DMS 273 treated with DMSO at 0.1 percent for 48 hours (cell line): ENCODE measurements around the gene ELOVL2.

Source experiments
- DNase-seq: peaks from one replicate; lab custom pipeline; 2025; lab: John Stamatoyannopoulos, UW

Gene ELOVL2

DNA sequence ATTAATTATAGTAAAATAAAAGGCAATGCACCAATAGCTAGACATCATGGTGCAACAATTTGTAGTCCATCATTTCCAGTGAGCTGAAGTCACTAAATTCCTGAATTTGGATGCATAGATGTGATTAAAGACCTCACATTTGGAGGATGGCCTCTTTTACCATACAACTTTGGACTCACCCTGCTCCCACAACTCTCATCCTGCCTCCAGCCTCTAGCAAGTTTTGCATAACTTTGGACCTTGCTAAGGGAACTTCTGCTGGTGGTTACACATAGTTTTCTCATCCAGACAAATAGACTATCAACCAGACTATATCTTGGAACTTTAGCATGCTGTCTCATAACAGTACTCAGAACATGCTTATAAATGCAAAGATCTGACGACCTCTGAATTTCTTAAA lies 12.8 kb upstream of the ELOVL2 start:
- no peak for DNase-seq

DNA sequence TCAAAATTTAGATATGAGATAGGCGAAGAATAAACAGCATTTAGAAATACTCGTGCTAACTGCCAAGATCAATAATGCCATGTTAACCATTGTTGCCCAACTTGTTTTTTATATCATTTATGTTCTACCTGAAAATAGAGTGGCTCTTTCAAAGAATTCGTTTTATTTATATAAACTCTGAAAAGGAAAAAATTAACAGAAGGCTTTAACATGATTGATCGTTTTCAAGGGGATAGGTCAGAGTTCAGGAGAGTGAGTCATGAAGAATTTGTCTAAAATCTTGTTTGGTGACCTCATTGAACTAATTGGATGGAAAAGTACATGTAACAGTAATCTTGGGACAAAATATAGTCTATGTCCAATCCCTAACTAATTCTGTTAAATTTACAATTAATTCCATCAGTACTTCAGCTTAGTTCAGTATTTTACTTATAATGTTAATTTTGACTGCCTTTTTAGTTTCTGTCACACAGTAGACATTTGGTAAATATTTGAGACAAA lies 11.1 kb upstream of the ELOVL2 start:
- DNase-seq: no peak

DNA sequence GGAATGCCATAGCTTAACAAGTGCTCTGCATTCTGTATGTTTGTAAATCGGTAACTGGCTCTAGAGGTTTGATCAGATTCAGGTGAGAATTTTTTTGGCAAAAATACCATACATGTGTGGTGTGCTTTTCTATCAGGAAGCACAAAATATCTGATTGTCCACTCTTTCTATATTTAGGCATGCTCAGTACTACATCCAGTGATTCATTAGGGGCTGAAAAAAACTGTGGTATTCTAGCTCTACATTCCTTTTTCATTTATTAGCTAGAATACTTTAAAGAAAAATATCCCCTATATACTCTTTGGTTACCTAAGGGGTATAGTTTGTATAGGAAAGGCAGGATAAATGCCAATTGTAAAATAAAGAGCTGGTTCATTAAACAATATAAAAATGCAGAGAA lies 10.6 kb upstream of the ELOVL2 start:
- DNase-seq: no peak

DNA sequence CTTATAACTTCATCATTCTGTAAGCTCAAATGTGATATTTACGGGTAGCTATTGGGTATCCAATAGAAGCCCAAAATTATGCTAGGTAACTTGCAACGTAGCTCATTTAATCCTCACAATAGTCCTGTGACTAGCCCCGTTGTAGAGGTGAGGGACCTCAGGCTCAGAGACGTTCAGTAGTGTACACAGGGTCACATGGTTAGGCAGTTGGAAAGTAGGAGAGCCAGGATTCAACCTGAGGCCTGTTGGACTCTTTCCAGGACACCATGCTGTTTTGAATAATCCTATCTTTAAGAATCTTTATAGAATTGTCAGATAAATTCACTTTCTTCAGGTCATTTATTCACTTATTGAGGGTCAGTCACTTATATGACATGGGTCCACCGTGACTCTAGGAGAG lies 9.2 kb upstream of the ELOVL2 start:
- no peak for DNase-seq

DNA sequence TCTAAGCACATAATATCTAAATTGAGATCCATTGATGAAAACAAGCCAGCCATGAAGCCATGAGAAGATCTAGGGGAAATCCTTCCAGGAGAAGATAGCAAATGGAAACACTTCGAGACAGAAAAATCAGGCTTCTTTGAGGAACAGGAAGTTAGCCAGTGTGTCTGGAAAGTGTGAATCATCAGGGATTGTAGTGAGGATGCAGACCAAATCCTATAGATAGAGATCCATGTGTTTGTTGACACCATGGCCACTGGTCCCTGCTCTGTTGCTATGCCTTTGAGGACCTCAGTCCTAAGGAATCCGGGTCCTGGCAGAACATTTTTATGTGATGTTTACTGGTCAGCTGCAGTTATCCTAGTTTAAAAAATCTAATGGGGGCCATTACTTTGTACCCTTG lies 6.6 kb upstream of the ELOVL2 start:
- DNase-seq: no peak

DNA sequence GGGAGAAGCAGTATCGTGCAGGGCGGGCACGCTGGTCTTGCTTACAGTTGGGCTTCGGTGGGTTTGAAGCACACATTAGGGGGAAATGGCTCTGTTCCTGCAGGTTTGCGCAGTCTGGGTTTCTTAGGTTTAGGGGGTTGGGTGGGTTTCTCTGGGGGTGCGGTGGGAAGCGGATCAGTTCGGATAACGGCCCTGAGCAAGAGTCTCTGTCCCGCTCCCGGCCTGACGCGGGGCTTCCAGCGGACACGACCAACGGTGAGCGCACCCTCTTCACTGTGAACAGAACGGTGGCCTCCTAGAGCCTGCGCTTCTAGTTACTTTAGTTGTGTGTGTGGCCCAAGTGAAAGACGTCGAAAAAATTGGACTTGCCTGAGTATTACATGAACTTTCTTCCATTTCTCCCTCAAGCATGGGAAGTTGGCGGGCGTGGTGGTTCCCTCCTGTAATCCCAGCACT lies 635 bp upstream of the ELOVL2 start:
- no peak for DNase-seq

DNA sequence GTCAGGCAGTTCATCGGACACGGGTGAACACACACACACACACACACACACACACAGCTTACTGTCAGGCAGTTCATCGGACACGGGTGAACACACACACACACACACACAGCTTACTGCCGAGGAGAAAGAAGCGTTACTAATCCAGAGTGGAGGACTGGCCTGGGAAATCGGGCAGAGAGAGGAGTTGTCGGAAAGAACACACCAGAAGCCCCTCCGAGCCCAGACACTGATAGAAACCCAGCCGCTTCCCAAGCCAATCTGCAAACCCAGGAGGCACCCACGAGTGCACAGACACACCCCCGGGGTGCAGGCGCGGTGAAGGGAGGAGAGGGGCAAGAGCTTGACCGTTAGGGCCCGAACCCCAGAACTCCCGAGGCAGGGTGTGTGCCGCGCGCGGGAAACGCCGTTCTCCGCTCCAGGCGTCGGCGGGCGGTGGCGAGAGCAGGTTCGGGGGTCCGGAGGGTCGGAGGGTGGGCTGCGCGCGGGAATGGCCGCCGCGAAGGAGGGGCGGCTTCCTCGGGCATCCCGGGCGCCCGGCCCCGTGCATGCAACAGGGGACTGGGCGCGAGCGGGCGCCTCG lies 636 bp downstream of the ELOVL2 start:
- no peak for DNase-seq

DNA sequence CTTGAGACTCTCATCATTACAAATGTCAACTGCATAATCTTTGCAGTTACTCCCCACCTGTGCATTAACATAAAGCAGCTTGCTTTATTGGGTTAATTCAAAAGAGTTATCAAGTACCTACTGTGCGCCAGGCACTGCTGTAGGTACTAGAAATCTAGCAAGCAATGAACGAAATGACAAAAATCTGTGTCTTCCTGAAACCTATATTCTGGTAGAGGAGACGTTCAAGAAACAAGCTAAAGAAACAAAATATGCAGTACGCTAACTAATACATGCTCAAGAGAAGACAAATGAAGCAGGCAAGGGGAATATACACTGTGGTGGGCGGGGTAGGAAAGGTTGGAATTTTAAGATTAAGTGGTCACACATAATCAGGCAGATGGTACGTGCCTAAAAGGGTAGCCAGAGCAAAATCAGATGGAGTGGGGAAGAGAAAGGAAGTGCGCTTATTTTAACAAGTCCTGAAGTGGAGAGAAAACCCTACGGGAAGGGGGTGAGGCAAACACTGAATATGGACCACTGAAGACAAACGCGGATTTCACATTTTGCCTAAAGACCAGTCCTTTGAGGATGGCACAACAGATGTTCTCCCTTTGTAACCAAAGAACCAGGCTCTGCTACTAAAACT lies 1.2 kb downstream of the ELOVL2 start:
- no peak for DNase-seq

DNA sequence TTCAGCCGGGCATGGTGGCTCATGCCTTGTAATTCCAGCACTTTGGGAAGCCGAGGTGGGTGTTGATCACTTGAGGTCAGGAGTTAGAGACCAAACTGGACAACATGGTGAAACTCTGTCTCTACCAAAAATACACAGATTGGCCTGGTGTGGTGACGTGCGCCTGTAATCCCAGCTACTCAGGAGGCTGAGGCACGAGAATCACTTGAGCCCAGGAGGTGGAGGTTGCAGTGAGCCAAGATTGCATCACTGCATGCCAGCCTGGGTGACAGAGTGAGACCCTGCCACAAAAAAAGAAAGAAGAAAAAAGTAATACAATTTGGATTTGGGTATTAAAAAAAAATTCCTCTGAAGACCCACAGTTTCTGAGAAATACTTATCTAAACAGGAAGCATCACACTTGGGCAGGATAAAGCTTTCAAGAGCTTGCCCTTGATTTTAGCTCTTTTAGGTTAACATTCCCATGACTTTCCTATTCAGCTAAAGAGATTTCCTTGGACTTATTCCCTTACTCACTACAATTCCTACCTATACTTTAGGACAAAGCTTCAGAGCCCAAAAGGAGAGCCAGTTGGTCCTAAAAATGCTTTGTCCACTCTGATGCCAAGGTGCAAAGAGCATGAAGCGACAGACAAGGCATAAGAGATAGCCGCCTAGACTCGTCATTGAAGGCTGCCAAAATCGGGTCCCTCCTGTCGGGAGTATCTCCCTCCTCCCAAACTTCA lies 1.9 kb downstream of the ELOVL2 start:
- no peak for DNase-seq

DNA sequence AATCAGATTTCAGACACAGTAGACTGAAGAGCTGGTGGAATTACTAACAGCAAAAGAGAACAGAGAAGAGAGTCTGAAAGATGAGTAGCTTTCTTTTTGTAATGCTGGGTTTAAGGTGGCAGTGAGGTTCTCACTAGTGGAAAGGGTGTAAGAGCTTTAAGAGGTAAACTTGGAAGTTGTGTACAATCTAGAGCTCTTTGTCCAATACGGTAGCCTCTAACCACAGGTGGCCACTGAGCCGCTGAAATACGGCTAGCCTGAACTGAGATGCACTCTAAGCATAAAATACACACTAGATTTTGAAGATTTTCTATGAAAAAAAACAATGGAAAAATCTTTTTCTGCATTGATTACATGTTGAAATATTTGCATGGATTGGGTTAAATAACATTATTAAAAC lies 4.0 kb downstream of the ELOVL2 start:
- no peak for DNase-seq

DNA sequence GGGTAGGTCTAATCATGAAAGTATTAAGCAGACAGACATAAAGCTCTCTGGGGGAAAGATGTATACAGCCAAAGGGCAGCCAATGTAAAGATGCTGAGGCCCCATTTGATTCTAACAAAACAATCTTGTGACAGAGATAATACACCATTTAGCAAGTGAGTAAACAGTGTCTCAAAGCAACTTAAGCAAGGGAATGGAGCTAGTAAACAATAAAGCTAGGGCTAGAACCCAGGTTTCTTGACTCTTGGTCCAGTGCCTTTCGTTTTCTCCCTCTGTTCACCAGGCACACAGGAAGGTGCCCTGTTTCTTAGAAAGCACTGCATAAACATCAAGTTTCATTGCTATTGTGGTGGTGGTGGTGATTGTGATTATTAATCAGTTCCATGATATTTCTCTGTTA lies 5.1 kb downstream of the ELOVL2 start:
- peak; percentile 17 for DNase-seq

DNA sequence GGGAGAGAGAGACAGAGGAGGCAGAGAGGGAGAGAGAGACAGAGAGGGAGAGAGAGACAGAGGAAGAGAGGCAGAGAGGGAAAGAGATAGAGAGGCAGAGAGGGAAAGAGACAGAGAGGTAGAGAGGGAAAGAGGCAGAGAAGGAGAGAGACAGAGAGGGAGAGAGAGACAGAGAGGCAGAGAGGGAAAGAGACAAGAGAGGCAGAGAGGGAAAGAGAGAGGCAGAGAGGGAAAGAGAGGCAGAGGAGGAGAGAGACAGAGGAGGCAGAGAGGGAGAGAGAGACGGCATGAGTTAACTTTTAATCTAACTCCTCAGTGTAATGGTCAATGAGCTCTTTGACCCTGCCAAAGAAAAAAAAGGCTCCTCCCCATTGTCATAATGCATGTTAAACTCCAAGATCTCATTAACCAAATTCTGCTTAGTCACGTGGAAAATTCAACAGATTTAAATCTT lies 7.1 kb downstream of the ELOVL2 start:
- no peak for DNase-seq

DNA sequence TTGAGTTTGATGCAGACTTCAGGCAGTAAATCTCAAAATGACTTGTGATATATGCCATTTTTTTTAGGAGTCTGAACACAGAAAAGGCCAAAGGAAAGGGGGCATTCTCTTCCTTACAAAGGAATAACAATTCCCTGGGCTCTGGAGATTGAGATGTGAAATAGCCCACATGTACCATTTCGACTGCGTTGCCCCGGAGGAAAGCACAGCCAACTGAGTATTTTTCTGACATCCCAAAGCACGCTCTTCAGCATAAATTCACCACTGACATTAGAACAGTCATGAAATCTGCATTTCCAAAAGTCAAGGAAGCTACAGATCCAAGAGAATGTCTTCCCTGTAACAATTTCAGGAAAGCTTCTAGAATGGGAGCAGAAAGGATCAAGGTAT lies 7.8 kb downstream of the ELOVL2 start:
- no peak for DNase-seq

DNA sequence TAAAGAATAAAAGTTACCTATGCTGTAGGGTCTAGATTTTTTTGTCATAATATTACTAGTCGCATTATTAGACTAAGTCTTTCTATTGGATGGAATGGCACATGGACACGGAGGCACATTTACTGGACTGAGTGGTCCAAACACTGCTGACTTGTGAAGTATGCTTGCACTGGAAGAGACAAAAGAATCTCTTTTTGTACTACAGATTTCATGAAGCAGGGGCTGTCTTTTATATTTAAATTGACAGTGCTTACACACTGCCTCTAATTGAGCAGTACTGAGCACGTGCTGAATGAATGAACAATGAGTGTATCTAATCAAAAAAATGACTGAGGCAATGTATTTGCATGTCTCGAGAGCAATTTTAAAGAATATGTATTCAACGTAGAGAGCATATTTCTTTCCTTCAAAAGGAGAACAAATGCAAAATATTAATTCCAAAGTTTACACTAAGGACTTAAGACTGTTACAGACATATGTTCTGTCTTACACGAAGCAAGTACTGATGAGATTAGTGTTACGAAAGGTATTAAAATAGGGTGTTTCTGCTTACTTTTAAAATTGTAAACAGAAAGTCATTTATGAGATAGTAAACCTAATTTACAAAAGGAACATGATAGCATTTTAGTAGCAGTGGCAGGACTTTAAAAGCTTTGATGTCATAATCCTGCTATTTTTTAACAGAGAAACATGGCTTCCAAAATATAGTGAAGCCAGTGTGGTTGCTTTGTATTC lies 8.3 kb downstream of the ELOVL2 start:
- DNase-seq: no peak

DNA sequence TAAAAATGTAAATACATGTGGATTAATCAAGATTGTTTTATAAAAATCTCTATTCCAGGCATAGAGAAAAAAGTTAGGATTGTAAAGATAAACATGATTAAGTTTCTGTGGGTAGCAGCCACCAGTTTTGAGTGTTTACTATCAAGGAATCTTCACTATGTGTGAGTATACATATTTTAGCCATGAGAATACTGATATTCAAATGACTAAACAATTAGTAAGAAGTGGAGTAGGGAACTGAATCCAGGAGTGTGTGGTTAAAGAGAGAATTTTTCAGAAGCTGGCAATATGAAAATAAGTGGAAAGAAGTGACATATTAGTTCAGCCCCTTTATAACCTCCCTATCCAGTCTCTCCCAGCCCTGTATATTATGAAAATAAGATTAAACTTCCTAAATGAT lies 10.3 kb downstream of the ELOVL2 start:
- no peak for DNase-seq

DNA sequence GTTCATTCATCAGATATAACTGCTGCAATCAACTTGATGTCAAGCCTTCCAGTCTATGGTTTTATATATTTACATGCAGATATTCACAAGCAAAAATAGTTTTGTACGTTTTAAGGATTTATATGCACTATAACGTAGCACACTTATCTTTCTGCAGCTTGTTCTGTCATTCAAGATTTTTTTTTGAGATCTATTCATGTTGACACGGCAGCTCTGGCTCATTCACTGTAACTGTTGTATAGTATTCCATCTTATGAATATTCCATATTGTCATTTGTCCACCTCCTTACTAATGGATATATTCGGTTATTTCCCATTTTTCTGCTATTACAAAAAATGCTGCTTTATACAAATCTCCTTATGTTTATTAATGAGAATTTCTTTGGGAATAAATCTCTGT lies 13.2 kb downstream of the ELOVL2 start:
- DNase-seq: no peak

DNA sequence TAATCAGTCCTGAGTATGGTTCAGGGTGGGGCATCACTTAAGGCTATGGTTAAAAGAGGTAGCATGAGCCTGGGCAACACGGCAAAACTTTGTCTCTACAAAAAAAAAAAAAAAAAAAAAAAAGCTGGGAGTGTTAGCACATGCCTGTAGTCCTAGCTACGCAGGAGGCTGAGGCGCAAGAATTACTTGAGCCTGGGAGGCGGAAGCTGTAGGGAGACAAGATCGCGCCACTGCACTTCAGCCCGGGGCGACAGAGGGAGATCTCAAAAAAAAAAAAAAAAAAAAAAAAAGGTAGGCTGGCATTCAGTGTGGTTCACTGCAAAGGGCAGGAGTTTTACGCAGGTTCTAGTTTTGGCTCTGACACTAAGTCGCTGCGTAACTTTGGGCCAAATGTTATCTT lies 15.1 kb downstream of the ELOVL2 start:
- DNase-seq: no peak

DNA sequence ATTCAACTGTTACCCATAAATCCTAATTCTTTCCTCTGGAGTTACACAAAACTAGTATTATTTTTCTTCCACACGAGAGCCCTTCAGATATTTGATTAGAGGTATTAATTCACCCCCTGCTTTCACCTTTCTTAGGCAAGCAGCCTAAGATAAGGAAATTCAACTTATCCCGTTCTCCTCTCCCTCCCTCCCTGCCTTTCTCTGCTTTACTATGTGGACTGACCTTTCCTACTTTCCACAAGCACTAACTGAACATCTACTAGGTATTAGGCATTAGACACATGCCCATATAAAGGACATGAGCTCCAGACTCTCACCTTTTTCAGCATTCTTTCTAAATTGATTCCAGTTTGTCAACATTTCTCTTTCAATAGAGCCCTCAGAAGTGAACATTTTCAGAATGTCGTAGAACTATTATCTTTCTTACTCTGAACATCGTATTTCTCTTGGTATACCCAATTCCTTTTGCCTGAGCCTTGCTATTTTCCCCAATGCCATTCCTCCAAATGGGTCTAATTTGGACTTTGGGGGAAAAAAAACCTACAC lies 16.5 kb downstream of the ELOVL2 start:
- DNase-seq: no peak

DNA sequence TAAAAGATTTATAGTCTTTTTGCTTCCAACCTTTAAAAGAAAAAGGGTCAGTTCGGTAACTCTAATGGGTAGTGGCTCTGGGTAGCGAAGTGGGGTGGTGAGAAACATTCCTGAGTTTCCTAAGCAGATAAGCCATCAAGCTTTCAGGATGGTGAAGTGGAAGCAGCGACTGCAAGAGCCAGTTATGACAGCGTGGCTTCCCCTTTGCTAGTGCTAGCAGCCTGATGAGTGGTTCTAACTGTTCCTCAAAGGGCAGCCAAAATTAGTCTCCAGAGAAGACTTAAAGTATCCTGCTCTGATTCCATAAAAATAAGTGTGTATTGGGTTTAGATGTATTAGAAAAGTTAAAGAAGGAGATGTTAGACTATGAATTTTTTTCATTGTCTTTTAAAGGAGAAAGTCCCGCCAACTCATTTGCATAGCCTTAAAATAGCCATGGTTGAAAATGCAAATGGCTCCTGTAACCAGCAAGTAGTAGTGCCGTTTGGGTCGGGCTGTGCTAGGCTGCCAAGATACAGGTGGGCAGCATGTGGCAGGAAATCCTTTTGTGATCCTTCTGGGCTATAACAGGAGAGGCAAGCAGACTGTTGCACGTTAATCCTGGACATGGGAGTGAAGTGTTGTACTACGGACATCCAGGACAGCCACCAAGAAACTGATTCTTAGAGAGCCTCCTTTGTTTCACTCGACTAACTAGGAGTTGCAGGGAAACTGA lies 18.0 kb downstream of the ELOVL2 start:
- no peak for DNase-seq

DNA sequence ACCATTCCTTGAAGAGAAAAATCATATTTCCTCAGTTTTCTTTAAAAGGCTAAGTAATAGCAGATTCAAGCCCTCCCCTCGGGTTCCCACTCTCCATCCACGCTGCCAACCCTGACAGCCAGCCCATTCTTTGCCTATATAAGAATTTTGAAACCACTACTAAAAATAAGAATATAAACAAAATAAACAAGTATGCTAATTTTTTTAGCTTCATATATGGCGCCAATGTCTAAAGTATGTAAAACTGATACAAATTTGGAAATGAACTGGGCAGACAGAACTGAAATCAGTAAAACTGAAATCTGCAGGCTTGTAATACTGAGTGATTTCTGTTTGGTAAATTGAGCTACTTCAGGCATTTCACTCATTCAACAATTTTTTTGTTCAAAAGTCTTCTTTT lies 19.0 kb downstream of the ELOVL2 start:
- no peak for DNase-seq

DNA sequence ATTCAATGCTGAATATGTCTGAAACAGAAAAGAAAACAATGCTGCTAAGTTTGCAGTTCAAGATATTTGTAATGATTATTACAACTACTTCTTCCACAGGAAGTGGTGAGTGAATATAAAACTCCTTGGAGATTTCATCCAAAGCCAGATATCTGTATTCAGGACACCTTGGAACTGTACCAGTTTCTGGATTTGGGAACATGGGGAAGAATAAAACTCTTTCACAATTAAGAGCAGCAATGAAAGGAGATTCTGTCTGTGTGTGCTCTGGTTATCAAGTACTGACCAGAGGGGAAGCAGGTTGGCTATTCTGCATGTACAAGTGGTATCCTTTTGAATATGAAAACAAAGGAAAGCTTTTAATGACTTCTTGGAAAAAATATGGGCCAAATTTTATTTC lies 21.1 kb downstream of the ELOVL2 start:
- no peak for DNase-seq

DNA sequence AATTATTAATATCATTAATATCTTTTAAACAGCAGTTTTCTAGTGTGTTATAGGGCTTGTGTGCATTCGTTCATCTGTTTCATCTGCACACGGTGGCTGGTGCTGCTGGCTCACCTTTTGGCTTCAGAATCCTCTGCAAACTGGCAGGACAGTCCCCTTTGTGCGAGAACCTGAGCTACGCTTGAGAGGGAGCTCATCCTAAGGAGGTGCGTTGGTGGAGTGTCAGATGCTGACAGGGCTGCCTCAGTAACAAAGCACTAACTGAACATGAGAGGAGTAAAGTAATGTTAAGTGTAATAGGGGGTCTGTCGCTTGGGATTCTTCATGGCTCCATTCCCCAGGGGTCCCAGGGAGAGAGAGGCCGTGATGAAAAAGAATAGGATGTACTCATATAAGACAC lies 22.4 kb downstream of the ELOVL2 start:
- no peak for DNase-seq
